ENCODE measurements around the gene CSTPP1. TPM values are rescaled to one million over a fixed set of nuclear protein-coding genes. Genes with fewer than 3 reads are reported as not detected.

CSTPP1 gene
- total RNA-seq, 1 experiment from 2014 or later, result 88.3 TPM

DNA sequence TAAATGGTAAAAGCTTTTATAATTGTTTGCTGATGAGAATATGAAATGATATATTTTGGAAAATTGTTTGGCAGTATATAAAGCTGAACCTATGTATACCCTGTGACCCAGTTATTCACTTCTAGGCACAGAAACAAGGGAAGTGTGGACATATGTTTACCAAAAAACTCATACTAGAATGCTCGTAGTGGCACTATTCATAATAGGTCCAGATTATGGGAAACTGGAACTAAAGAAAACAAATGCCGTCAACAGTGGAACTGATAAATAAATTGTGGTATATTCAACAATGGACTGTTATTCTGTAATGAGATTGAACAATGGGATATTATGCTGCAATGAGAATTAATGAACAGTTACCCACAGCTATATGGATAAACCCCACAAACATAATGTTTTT, 32.8 kb downstream of the CSTPP1 start:
- H3K9me3 ChIP-seq (ENCODE audit: insufficient read depth, low read depth), result no peaks in the 10 kb centered on the region
- H3F3A ChIP-seq (ENCODE audit: insufficient read depth, low read depth), result peaks cover 9% of the 10 kb centered on the region; the same call in 1 of the 2 replicates
- H3K9me2 ChIP-seq (ENCODE audit: insufficient read depth), result no peaks in the 10 kb centered on the region
- no peaks in the 10 kb centered on the region for H4K20me1 ChIP-seq (ENCODE audit: insufficient read depth)
- BruUV-seq (replicated peaks), result no TSS peak
- no peak for DNase-seq
- no peaks in the 10 kb centered on the region; the same call in 1 of the 2 replicates for H3K36me3 ChIP-seq (ENCODE audit: low read depth)
- H3K27ac ChIP-seq, result no peak overlapping the region
- intact Hi-C loops (cut with micrococcal nuclease; ENCODE audit: unreplicated experiment), result no loop called here
- H3K4me3 ChIP-seq, result no peak overlapping the region
- POLR2A ChIA-PET (ENCODE audit: unreplicated experiment), result no interaction called here
- CTCF ChIA-PET, result no interaction called here
- H2AFZ ChIP-seq, result no peak overlapping the region
- H3K4me1 ChIP-seq (replicated peaks; ENCODE audit: insufficient read depth), result no peaks in the 10 kb centered on the region
- H3K79me2 ChIP-seq (ENCODE audit: low read depth), result no peaks in the 10 kb centered on the region
- no peak overlapping the region for H3K4me2 ChIP-seq
- H3K27me3 ChIP-seq (ENCODE audit: insufficient read depth, low read depth), result no peaks in the 10 kb centered on the region
- no peak for TF ChIP-seq EZH2 (IDR thresholded peaks at IDR 0.05; ENCODE audit: low read depth)

- Histone ChIP-seq H3K4me3 (no peak overlapping the region), H3F3A (ENCODE audit: insufficient read depth, low read depth) (peaks cover 9% of the 10 kb centered on the region; the same call in 1 of the 2 replicates), H3K36me3 (ENCODE audit: low read depth) (no peaks in the 10 kb centered on the region; the same call in 1 of the 2 replicates), H3K27ac (no peak overlapping the region), H3K4me2 (no peak overlapping the region), H3K27me3 (ENCODE audit: insufficient read depth, low read depth) (no peaks in the 10 kb centered on the region), H2AFZ (no peak overlapping the region), H3K9me3 (ENCODE audit: insufficient read depth, low read depth) (no peaks in the 10 kb centered on the region), H3K9me2 (ENCODE audit: insufficient read depth) (no peaks in the 10 kb centered on the region), H3K79me2 (ENCODE audit: low read depth) (no peaks in the 10 kb centered on the region), H3K4me1 (replicated peaks; ENCODE audit: insufficient read depth) (no peaks in the 10 kb centered on the region), H4K20me1 (ENCODE audit: insufficient read depth) (no peaks in the 10 kb centered on the region; the same call in 1 of the 2 replicates)
- no peak for TF ChIP-seq EZH2 (IDR thresholded peaks at IDR 0.05; ENCODE audit: low read depth)
- no peak for TF ChIP-seq CTCF (conservative IDR thresholded peaks at IDR 0.05)
- intact Hi-C loops (cut with micrococcal nuclease; ENCODE audit: unreplicated experiment), result no loop called here
- CTCF ChIA-PET, result no interaction called here
- no TSS peak for BruUV-seq (replicated peaks)
- no peak for DNase-seq
- POLR2A ChIA-PET (ENCODE audit: unreplicated experiment), result no interaction called here
Measured at GRCh38 chr11:46970913-46971625, 34.5 kb downstream of the CSTPP1 start.

- Histone ChIP-seq H3K4me1 (replicated peaks; ENCODE audit: insufficient read depth) (peaks cover 2% of the 10 kb centered on the region; the same call in 1 of the 2 replicates), H3F3A (ENCODE audit: insufficient read depth, low read depth) (peaks cover 2% of the 10 kb centered on the region; the same call in 1 of the 2 replicates), H4K20me1 (ENCODE audit: insufficient read depth) (no peaks in the 10 kb centered on the region; the same call in 1 of the 2 replicates), H3K27me3 (ENCODE audit: insufficient read depth, low read depth) (no peaks in the 10 kb centered on the region), H3K79me2 (ENCODE audit: low read depth) (no peaks in the 10 kb centered on the region), H2AFZ (no peak overlapping the region), H3K36me3 (ENCODE audit: low read depth) (no peaks in the 10 kb centered on the region; the same call in 1 of the 2 replicates), H3K27ac (no peak overlapping the region), H3K4me3 (no peak overlapping the region), H3K9me3 (ENCODE audit: insufficient read depth, low read depth) (no peaks in the 10 kb centered on the region), H3K4me2 (no peak overlapping the region), H3K9me2 (ENCODE audit: insufficient read depth) (no peaks in the 10 kb centered on the region; the same call in 1 of the 2 replicates)
- ChIA-PET POLR2A (ENCODE audit: unreplicated experiment) (interaction anchor here (0.6 kb wide), 1 partner anchor 27 kb away, joined by 3 read pairs; no protein-coding TSS in a partner anchor), CTCF (no interaction called here)
- TF ChIP-seq EZH2 (IDR thresholded peaks at IDR 0.05; ENCODE audit: low read depth) (no peak), CTCF (conservative IDR thresholded peaks at IDR 0.05) (no peak)
- BruUV-seq (replicated peaks), result no TSS peak
- DNase-seq, result no peak
- intact Hi-C loops (cut with micrococcal nuclease; ENCODE audit: unreplicated experiment), result no loop called here
Measured at GRCh38 chr11:46972343-46972742, 35.8 kb downstream of the CSTPP1 start.
